HK-2 (cell line): ENCODE data around the gene CPA2.
A peak's percentile ranks its signal among the peaks of the same experiment; 100 is the strongest.

Source experiments
- DNase-seq: peaks from one replicate; pipeline ENCODE4 v3.0.0-alpha.2; 2018; ENCODE audit not compliant: unreplicated experiment

The CPA2 gene

DNA sequence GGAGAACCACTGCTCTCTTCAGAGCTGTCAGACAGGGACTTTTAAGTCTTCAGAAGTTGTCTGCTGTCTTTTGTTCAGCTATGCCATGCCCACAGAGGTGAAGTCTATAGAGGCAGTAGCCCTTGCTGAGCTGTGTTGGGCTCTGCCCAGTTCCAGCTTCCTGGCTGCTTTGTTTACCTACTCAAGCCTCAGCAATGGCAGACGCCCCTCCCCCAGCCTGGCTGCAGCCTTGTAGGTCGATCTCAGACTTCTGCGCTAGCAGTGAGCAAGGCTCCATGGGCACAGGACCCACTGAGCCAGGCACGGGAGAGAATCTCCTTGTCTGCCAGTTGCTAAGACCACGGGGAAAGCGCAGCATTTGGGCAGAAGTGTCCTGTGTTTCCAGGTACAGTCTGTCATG is 12.1 kb upstream of the CPA2 start:
- DNase-seq = no peak

DNA sequence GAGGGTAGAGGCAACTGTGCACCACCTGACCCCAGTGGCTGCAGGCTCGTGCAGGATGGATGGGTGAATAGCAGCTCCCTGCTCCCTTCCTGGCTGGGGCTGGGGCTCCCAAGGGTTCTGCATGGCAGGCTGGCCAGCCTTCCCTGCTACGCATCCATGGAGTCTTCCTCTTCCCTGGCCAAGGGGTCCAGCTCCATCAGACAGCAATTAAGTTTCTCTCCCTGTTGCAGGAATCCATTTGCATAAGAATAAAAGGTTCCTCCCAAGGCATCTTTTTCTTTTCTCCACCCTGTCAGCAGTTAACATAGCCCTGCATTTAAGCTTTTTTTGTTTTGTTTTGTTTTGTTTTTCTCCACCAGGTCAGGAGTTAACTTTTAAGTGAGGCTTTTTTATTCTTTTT is 10.0 kb upstream of the CPA2 start:
- no peak for DNase-seq

DNA sequence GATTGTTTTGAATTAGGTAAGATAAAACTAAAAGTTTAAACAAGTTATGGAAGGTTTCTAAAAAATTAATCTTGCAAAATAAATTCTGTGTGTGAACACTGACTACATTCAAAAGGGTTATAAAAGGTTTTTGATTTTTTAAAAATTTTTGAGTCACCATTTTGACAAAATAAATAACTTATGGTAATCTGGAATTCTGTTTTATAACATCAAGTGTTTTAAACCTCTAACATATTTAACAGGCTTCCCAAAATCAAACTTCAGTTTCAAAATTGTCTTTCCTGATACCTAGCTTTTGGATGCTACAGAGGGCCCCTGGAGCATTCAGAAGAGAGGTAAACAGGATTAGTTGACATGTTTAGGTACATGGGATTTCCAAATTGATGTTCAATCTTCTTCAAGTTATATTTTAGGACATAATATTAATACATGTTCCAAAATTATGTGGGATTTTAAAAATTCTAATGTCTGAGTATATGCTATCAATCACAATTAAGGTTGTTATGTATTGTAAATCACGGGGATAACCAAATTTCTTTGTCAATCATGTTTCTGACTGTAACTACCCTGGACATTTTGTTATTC is 8.1 kb upstream of the CPA2 start:
- DNase-seq = no peak

DNA sequence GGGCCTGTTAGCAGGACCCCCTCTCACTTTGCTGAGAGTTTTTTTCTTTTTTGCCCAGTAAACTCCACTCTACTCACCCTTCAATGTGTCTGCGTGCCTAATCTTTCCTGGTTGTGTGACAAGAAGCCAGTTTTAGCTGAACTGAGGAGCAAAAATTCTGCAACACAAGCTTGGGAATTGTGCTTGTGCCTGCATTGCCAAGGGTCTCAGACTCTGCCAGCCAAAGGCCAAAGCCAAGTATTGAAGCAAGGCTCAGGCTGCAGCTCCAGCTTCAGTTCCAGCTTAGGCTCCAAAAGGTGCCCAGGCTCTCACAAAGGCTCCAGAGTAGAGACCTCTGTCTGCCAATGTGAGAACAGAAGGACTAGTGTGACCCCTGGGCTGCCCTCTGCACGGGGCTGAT is 4.2 kb upstream of the CPA2 start:
- DNase-seq = no peak

DNA sequence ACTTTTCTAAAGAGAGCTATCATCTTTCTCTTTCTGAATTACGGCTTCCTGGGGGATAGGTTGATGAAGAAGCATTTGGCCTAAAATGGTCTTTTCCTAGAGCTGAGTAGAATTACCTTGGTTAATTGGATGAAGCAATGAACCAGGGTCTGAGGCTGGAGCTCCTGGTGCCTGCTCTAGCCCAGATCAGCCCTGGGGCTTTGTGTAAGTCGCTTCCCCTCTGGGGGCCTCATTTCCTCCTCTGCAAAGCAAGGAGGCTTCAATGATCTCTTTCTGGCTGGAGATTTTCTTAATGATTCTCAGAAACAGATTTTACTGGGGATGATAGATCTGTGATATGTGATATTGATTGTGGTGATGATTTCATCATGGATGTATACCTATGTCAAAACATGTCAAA is 3.5 kb upstream of the CPA2 start:
- DNase-seq = no peak

DNA sequence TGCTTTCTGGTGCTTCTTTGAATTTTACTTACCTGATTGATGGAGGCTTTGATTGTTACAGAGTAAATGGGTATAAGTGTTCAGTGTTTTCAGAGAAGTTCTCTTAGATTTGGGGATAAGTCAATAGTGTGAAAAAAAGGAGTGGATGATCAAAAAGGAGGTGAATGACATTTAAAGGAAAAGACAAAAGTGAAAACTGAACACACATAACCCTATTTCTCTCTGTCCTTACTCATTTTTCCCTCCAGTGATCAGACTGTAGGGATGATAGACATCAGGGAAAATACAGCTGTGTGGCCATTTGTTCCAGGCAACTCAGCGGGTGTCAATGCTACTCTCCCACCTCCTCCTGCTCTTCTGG is 278 bp downstream of the CPA2 start:
- no peak for DNase-seq

DNA sequence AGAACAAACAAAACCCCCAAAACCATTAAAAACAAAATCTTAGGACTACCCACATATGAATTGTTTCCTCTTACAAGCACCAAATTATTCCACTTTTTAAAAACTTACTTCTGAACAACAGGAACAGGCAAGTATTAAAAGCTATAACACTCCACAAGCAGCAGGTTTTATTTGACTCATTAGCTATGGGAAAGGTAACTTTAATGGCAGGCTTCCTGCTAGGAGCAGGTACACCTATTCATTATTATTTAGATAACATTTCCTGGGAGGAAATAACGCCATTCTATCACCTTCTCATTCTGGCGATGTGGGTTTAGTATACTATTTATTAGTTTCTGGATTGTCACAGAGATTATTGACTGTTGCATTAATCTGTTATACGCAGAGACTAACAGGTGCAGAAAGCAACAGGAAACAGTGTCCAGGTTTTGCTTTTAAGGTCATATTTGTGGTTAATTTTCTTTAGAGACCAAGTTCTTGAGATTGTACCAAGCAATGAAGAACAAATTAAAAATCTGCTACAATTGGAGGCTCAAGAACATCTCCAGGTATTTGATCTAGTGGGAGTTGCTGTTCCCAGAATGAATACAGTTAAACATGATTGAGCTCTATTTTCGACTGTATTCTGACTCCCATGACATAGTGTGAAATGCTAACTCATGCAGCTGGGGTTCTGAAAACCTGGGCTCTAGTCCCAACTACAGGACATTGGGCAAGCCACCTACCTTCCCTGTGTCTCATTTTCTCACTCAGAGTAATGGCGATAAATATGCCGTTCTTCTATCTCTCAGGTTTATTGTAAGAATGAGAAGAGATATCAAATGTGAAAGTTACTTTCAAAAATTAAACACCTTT is 2.0 kb downstream of the CPA2 start:
- DNase-seq = no peak

DNA sequence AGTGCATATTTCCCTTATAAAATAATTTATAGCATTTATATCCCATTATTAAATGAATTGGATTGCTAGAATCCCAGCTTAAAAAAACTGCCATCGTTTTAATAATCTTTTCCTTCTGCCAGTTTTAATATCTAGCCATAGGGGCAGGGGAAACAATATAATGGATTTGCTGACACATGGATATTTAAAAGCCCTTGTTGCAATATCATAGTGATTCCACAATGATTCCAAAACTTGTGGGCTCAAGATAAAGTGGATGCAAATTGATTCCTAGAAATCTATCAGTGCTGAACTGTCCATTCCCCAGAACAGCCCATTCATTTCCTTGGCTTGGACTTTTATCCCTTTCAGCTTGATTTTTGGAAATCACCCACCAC is 2.6 kb downstream of the CPA2 start:
- no peak for DNase-seq

DNA sequence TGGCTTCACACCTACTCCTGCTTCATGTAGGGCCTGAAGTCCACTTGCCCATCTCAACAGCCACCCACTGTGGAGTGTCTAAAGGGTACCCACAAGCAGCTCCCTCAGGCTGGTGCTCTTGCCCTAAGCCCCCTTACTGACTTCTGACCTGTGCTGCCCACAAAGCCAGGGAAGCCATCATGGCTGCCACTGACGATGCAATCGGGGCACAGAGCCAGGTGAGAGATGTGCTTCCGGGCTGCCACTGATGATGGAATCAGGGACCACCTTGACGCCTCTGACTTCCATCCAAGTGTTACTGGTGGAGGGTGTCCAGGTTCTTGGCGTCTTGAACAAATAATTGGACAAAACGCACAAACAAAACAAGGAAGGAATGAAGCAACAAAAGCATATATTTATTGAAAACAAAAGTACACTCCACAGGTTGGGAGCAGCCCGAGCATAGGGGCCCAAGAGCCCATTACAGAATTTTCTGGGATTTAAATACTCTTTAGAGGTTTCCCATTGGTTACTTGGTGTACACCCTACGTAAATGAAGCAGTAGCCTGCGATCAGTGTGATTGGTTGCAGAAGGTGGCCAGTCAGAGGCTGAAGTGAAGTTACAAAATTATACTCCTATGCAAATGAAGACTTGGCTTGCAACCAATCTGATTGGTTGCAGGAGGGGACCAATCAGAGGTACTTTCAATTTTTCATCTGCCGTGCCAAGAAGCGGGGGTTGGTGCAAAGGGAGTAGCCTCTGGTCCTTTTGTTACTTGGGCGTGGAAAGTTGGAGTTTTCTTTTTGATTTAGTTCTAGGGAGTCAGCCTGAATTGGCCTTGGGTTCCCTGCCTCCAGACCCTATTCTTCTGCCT is 4.5 kb downstream of the CPA2 start:
- DNase-seq = no peak

DNA sequence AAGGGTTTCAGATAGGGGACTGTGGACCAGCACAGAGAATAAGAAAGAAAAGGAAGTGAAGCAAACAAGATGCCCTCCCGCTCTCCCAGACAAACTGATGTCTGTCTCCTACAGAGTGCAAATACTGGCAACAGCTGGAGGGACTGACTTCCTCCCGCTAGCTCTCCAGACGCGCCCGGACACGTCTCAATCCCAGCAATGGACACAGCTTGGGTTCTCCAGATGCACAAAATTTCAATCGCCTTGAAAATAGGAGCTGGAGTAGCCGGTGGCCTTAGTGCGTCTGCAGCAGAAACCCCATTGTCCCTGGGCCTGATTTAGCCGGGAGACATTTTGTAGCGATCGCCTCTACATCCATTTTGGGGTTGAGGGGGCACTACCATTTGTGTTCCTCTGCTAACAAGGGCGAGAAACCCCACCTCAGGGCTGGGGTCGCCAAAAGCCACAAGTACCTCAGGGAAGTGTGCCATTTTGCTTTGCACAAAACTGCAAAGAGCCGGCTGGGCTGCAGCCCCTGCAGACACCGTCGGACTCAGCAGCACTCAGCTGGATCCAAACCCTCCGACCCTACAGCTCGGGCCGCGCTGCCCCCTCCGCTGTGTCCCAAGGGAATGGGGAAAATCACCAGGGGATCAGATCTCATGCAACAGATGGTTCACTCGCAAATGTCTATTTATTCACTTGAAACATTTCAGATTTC is 5.9 kb downstream of the CPA2 start:
- no peak for DNase-seq

DNA sequence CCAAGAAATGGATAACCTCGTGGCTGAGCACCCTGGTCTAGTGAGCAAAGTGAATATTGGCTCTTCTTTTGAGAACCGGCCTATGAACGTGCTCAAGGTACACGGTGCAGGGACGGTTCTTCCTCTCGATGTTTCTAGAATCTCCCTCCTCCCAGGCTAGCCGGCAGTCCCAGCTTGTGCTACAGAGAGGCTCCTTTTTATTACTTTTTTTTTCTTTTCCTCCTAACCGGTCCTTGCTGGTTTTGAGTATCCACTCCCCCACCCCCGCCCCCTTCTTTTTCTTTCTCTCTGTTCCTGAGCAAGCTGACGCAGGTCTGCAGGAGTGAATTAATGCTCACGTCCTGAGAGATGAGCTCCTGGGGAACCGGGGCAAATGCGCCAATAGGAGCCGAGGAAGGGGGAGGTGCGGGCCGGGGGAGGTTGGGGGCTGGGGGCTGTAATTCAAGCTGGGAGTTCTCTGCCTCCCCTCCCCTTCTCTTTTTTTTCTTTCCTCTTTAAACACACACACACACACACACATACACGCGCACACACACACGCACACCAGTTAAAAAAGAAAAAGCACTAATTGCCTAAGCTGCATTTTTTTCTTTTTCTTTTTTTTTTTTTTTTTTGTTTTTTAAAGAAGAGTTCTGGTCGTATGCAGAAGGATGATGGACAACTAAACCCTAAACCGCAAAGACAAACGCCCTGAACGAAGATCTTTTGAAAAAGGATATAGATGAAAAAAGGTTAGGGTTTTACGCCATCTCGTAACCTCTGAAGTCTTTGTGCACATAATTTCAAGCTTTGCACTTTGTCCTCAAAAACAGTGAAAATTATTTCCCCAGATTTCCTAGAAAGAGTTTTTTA is 6.6 kb downstream of the CPA2 start:
- DNase-seq = no peak

DNA sequence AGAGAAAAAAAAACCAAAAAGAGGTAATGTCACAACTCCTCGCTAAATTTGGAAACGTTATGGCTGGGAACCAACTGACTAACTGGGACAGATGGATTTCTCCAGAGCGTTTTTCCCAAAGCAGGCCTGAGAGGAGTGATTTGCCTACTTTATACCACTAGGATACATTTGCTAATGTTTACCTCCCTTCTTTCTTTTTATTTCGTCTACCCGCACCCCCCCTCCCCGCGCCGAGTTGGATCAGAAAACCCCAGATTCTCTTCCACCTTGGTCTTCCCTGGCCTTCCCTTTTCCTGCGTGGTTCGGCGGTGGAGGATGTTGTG is 7.2 kb downstream of the CPA2 start:
- DNase-seq = no peak

DNA sequence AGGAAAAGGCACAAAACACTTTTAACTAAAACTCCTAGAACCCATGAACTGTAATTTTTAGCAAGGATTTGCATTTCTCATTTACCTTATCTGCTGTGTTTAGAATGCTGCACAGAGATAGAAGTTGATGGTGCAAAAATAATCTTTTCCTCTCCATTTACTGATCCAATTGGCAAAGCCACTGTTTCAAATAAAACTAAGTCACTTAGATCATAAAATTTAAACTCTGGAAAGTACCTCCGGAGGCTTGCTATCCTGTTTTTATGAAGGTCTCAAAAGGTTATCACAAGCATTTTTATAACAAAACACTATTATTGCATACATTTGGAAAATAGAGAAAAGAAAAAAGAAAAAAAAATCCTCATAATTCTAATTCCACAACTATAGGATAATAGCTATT is 7.6 kb downstream of the CPA2 start:
- DNase-seq = no peak

DNA sequence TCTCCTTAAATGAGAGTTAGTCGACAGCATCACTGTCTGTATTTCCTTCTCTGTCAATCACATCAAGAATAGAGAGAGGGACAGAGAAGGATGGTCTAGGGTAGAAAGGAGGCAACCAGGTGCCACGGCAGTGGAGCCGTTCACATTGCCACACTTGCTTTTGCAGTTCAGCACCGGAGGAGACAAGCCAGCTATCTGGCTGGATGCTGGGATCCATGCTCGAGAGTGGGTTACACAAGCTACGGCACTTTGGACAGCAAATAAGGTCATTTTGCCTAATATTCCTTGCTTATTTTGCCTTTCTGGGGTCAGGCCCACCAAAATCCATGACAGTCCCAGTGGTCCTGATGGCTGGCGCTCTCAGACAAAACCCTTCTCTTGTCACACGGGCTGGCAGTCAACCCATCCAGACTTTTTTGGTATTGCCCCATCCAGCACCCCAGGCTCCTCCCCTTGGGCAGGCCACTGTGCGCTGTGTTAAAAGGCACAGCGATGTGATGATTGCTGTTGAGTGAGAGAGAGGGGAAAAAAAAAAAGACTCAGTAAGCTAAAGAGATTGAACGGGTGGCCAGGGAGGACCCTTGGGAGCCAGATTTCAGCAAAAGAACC is 8.4 kb downstream of the CPA2 start:
- DNase-seq = no peak

DNA sequence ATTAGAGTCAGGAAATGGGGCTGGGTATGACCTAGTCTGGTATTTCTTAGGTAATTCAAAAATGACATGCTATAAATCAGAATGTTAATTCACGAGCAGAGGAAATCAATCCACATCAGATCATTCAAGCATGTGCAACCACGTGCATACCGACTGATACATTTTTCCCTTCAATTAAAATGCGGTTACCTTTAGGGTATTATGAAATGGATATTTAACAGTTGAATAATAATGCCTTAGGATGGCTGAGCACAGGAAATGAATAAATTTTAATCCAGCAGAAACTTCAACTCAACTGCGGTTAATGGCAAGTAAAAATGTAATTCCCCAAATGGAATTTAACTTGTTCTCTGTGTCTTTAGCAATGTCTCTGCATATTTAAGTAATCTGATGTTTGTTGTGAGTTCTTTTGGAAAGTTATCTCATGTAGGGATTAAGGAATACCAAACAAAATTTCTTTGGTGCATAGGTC is 9.2 kb downstream of the CPA2 start:
- no peak for DNase-seq

DNA sequence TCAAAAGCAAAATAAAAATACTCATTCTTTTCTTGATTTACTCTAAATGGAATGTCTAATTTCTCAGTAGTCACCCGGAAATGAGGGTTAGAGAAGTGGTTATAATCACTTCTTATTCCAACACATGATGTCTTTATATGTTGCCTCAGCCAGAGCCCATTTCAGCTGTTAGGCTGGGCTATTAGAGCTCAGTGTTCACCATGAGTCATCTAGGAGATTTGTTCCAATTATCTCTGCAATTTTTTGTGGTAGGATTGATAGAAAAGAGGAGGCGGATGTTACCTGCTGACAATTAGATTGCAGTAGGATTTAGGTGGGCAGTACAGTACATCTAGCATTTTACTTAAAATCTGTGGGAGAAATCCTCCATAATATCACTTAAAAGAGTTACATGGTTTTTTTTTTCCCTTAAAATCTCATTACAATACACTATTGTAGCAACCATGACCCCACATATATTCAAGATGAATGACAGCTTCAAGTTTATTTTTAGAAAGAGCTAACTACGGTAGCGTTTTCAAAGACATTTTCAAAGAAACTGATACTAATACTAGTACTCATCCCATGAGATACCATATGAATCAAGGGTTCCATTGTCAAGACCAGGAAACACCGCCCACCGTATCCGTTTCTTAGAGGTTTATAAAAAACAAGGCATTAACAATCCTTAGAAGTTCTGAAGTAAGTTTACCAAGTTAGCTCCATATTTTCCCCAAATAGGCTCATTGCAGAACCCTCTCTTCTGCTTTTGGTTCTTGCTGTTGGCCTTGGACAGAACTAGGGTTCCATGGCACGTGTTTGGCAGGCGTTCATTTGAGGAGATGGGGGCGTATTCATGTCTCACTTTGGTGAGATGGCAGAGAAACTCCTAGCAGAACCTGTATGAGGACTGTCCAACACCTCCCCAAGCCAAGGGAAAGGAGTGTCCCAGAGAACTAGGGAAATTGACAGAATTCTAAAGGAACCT is 10.4 kb downstream of the CPA2 start:
- no peak for DNase-seq

DNA sequence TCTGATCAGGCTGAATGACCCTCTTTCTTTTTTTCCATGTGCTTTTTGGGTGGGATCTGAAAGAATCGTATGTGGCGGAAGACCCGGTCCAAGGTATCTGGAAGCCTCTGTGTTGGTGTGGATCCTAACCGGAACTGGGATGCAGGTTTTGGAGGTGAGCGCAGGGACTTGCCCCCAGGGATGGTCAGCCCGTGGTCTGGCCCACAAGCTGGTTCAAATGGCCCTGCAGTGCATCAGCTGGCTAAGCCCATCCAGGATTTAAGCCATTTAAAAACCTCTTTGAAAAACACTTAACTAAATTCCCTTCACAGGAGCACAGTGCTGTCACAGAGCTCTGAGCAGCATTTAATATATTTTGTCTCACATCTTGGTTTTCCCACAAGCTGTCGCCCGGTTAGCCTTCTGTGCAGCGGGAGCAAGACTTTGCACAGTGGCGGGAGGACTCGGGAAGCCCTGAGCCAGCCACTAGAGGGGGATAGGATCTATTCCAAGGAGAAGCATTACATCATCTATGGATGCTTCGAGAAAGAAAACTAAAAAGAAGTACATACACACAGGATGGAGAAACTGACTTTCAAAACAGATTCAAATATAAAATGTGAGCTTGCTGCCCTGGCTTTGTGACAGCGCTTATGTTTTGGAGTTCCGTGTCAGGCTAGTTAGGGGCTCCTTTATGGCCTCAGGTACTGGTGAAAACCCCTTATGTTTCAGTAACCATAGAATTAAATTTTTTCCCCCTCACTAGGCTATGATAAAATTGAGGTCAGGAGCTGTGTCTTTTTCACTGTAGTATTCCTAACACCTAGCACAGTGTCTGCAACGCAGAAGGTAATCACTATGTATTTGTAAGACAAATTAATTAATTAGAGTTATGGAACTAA is 11.3 kb downstream of the CPA2 start:
- DNase-seq = peak; percentile 33

DNA sequence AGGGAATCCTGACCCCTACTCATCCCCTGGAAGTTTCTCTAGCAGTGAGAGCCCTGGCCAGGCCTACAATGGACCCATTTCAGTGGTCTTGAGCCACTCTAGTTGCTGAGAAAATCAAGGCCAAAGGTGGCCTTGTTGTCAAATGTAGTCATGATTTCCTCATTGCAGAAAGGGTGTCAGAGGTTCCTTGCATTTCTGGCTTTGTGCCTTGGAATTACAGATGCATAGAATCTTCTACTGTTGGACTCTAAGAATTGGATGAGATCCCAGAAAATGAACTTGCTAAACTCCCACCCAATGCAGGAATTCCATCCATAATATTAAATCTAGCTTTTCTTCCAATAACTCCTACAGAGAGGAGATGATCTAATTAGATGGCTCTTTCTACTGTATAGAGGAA is 12.2 kb downstream of the CPA2 start:
- DNase-seq = no peak

DNA sequence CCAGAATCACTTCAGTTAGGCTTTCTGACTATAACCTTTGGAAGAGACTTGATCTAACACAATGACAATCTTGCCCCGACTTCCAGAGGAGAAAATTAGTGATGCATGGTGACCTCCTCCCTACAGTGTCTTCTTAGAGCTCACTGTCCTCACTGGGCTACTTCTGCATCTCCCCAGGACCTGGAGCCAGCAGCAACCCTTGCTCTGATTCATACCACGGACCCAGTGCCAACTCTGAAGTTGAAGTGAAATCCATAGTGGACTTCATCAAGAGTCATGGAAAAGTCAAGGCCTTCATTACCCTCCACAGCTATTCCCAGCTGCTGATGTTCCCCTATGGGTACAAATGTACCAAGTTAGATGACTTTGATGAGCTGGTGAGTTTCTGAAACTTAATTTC is 12.6 kb downstream of the CPA2 start:
- no peak for DNase-seq
